Measurements from ENCODE around the gene ARHGEF17. TPM values are rescaled to one million over a fixed set of nuclear protein-coding genes. Genes with fewer than 3 reads are reported as not detected.

Gene ARHGEF17
- total and polyA plus RNA-seq, 2 of the 13 experiments (the other 11 are each of a cell fraction or from before 2014, with no cell fraction given), result 10.7 to 28.8 TPM

DNA sequence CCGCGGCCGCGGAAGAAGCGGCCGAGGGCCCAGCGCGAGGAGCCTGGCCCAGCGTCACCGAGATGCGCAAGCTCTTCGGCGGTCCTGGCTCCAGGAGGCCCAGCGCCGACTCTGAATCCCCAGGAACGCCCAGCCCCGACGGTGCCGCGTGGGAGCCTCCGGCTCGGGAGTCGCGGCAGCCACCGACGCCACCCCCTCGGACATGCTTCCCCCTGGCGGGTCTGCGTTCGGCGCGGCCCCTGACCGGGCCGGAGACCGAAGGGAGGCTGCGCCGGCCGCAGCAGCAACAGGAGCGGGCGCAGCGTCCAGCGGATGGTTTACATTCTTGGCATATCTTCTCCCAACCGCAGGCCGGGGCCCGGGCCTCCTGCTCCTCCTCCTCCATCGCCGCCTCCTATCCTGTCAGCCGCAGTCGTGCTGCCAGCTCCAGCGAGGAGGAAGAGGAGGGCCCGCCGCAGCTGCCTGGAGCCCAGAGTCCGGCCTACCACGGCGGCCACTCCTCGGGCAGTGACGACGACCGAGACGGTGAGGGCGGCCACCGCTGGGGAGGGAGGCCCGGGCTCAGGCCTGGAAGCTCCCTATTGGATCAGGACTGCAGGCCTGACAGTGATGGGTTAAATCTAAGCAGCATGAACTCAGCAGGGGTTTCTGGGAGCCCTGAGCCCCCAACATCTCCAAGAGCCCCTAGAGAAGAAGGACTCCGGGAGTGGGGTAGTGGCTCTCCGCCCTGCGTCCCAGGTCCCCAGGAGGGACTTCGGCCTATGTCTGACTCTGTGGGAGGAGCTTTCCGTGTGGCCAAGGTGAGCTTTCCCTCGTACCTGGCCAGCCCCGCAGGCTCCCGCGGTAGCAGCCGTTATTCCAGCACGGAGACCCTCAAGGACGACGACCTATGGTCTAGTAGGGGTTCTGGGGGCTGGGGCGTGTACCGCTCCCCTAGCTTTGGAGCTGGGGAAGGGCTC is 1.2 kb downstream of the ARHGEF17 start (continued):
- no peak for TF ChIP-seq ZNF33A (CRISPR knock-in tag; IDR thresholded peaks at IDR 0.05; ENCODE audit: borderline replicate concordance)
- peak; percentile 50; the same call in 1 of the 2 replicates for TF ChIP-seq ZNF614 (CRISPR knock-in tag; IDR thresholded peaks at IDR 0.05; ENCODE audit: borderline replicate concordance)
- TF ChIP-seq ZNF761 (CRISPR knock-in tag; conservative IDR thresholded peaks at IDR 0.05), result peak; percentile 78; the same call in 1 of the 2 replicates
- peak; percentile 48; the same call in 1 of the 2 replicates for TF ChIP-seq KDM1A (CRISPR knock-in tag; IDR thresholded peaks at IDR 0.05)
- no peak for TF ChIP-seq TOE1 (CRISPR knock-in tag; IDR thresholded peaks at IDR 0.05)
- no peak for TF ChIP-seq EED (CRISPR knock-in tag; IDR thresholded peaks at IDR 0.05)
- peak; percentile 77 for TF ChIP-seq RFXAP (CRISPR knock-in tag; IDR thresholded peaks at IDR 0.05; ENCODE audit: borderline replicate concordance)
- peak; percentile 54; the same call in 1 of the 2 replicates for TF ChIP-seq HMG20B (CRISPR knock-in tag; conservative IDR thresholded peaks at IDR 0.05)
- no peak for TF ChIP-seq POGZ (CRISPR knock-in tag; IDR thresholded peaks at IDR 0.05)
- peak; percentile 87 for TF ChIP-seq KDM2A (CRISPR knock-in tag; IDR thresholded peaks at IDR 0.05; ENCODE audit: borderline replicate concordance, low read depth)
- no peak for TF ChIP-seq MAF1 (CRISPR knock-in tag; IDR thresholded peaks at IDR 0.05; ENCODE audit: borderline replicate concordance)
- no peak for TF ChIP-seq ZFP36L1 (CRISPR knock-in tag; IDR thresholded peaks at IDR 0.05)
- TF ChIP-seq MTF2 (CRISPR knock-in tag; IDR thresholded peaks at IDR 0.05; ENCODE audit: borderline replicate concordance), result peak; percentile 86; the same call in 1 of the 2 replicates
- TF ChIP-seq ZNF772 (CRISPR knock-in tag; IDR thresholded peaks at IDR 0.05), result peak; percentile 35; the same call in 1 of the 2 replicates
- TF ChIP-seq, protein P1, sequence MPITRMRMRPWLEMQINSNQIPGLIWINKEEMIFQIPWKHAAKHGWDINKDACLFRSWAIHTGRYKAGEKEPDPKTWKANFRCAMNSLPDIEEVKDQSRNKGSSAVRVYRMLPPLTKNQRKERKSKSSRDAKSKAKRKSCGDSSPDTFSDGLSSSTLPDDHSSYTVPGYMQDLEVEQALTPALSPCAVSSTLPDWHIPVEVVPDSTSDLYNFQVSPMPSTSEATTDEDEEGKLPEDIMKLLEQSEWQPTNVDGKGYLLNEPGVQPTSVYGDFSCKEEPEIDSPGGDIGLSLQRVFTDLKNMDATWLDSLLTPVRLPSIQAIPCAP (CRISPR knock-in tag; IDR thresholded peaks at IDR 0.05; ENCODE audit: low read depth), result no peak
- TF ChIP-seq ZNF558 (CRISPR knock-in tag; IDR thresholded peaks at IDR 0.05; ENCODE audit: borderline replicate concordance), result no peak
- no peak for TF ChIP-seq KLF9 (CRISPR knock-in tag; IDR thresholded peaks at IDR 0.05; ENCODE audit: low read depth)
- TF ChIP-seq SAP130 (CRISPR knock-in tag; IDR thresholded peaks at IDR 0.05; ENCODE audit: low read depth), result peak; percentile 91
- TF ChIP-seq ZFP62 (CRISPR knock-in tag; IDR thresholded peaks at IDR 0.05), result 0 out of 2 replicates have a peak, but pooled peaks have one; percentile 31
- peak; percentile 36; the same call in 1 of the 2 replicates for TF ChIP-seq ZNF7 (CRISPR knock-in tag; IDR thresholded peaks at IDR 0.05)
- TF ChIP-seq ZNF850 (CRISPR knock-in tag; conservative IDR thresholded peaks at IDR 0.05), result no peak
- TF ChIP-seq, protein P2, sequence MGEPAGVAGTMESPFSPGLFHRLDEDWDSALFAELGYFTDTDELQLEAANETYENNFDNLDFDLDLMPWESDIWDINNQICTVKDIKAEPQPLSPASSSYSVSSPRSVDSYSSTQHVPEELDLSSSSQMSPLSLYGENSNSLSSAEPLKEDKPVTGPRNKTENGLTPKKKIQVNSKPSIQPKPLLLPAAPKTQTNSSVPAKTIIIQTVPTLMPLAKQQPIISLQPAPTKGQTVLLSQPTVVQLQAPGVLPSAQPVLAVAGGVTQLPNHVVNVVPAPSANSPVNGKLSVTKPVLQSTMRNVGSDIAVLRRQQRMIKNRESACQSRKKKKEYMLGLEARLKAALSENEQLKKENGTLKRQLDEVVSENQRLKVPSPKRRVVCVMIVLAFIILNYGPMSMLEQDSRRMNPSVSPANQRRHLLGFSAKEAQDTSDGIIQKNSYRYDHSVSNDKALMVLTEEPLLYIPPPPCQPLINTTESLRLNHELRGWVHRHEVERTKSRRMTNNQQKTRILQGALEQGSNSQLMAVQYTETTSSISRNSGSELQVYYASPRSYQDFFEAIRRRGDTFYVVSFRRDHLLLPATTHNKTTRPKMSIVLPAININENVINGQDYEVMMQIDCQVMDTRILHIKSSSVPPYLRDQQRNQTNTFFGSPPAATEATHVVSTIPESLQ (CRISPR knock-in tag; conservative IDR thresholded peaks at IDR 0.05), result no peak
- TF ChIP-seq, protein P3, sequence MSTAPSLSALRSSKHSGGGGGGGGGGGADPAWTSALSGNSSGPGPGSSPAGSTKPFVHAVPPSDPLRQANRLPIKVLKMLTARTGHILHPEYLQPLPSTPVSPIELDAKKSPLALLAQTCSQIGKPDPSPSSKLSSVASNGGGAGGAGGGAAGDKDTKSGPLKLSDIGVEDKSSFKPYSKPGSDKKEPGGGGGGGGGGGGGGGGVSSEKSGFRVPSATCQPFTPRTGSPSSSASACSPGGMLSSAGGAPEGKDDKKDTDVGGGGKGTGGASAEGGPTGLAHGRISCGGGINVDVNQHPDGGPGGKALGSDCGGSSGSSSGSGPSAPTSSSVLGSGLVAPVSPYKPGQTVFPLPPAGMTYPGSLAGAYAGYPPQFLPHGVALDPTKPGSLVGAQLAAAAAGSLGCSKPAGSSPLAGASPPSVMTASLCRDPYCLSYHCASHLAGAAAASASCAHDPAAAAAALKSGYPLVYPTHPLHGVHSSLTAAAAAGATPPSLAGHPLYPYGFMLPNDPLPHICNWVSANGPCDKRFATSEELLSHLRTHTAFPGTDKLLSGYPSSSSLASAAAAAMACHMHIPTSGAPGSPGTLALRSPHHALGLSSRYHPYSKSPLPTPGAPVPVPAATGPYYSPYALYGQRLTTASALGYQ (CRISPR knock-in tag; IDR thresholded peaks at IDR 0.05), result peak; percentile 89; the same call in 1 of the 2 replicates

Measured in HepG2 (cell line).